Neural progenitor cell (in vitro differentiated cells): ENCODE measurements around the gene EXOSC5.

Experiments
- EZH2 ChIP-seq: fragments of 200-600 bp; sonication (generic); IDR thresholded peaks from 2 replicates; pipeline ENCODE4 v1.6.1; 2017; ENCODE audit warnings: antibody characterized with exemption, mild to moderate bottlenecking, moderate library complexity
- EZH2phosphoT487 ChIP-seq: fragments of 200-600 bp; sonication (generic); IDR thresholded peaks from 2 replicates; pipeline ENCODE4 v1.6.1; 2017; ENCODE audit warnings: antibody characterized with exemption
- TF ChIP-seq, protein P1 (sequence below): fragments of 200-600 bp; sonication (generic); IDR thresholded peaks from 2 replicates; pipeline ENCODE4 v1.5.1; 2017; ENCODE audit warnings: antibody characterized with exemption, mild to moderate bottlenecking

DNA sequence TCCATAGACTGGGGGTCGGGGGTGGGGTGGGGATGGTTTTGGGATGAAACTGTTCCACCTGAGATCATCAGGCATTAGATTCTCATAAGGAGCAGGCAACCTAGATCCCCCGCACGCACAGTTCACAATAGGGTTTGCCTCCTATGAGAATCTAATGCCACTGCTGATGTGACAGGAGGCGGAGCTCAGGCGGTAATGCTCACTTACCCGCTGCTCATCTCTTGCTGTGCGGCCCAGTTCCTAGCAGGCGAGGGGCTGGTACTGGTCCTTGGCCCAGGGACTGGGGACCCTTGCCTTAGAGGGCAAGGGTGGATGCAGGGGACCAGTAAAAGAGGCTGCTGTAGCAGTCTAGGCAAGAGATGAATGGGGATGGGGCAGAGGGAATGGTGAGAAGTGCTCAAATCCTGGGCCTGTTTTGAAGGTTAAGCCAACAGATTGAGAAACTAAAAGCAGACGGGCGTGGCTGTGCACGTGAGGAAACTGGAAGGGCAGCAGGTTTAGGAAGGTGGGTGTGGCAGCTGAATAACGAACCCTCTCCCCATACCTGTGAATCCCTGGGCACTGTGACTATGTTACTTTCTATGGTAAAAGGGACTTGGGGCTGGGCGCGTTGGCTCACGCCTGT is 44.3 kb upstream of the EXOSC5 start:
- TF ChIP-seq, protein P1, sequence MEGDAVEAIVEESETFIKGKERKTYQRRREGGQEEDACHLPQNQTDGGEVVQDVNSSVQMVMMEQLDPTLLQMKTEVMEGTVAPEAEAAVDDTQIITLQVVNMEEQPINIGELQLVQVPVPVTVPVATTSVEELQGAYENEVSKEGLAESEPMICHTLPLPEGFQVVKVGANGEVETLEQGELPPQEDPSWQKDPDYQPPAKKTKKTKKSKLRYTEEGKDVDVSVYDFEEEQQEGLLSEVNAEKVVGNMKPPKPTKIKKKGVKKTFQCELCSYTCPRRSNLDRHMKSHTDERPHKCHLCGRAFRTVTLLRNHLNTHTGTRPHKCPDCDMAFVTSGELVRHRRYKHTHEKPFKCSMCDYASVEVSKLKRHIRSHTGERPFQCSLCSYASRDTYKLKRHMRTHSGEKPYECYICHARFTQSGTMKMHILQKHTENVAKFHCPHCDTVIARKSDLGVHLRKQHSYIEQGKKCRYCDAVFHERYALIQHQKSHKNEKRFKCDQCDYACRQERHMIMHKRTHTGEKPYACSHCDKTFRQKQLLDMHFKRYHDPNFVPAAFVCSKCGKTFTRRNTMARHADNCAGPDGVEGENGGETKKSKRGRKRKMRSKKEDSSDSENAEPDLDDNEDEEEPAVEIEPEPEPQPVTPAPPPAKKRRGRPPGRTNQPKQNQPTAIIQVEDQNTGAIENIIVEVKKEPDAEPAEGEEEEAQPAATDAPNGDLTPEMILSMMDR: no peak
- TF ChIP-seq EZH2 (no peak), EZH2phosphoT487 (no peak)
